Measurements from ENCODE around the gene OAS1.

DNA sequence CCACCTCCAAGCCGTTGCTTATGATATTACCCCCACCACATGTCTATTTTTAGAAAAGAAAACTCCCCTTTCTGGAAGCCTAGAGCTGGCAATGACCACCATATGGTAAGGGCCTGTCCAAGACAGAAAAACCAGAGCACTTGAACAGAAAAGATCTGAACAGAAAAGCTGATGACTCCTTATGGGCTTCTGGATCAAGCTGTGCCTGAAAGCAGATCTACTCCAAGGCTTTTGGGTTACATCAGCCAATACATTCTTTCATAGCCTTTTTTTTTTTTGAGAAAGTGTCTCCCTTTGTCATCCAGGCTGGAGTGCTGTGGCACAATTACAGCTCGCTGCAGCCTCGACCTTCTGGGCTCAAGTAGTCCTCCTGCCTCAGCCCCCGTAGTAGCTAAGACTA is 54.8 kb downstream of the OAS1 start:
- TF ChIP-seq RAD21 (IDR thresholded peaks at IDR 0.05; ENCODE audit: low read depth) (no peak), TAF1 (IDR thresholded peaks at IDR 0.05; ENCODE audit: low read depth) (no peak), EP300 (IDR thresholded peaks at IDR 0.05; ENCODE audit: borderline replicate concordance) (no peak), YY1 (IDR thresholded peaks at IDR 0.05; ENCODE audit: low read depth) (no peak), ZBTB7A (IDR thresholded peaks at IDR 0.05; ENCODE audit: low read depth) (no peak), EGR1 (IDR thresholded peaks at IDR 0.05) (no peak), CREB1 (IDR thresholded peaks at IDR 0.05; ENCODE audit: low read depth) (no peak), FOXM1 (IDR thresholded peaks at IDR 0.05; ENCODE audit: borderline replicate concordance, low read depth) (no peak), CEBPB (IDR thresholded peaks at IDR 0.05) (no peak), TEAD4 (IDR thresholded peaks at IDR 0.05) (no peak)
- TF ChIP-seq, protein P1, sequence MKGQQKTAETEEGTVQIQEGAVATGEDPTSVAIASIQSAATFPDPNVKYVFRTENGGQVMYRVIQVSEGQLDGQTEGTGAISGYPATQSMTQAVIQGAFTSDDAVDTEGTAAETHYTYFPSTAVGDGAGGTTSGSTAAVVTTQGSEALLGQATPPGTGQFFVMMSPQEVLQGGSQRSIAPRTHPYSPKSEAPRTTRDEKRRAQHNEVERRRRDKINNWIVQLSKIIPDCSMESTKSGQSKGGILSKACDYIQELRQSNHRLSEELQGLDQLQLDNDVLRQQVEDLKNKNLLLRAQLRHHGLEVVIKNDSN (IDR thresholded peaks at IDR 0.05) = no peak
- TF ChIP-seq, protein P2, sequence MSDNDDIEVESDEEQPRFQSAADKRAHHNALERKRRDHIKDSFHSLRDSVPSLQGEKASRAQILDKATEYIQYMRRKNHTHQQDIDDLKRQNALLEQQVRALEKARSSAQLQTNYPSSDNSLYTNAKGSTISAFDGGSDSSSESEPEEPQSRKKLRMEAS (IDR thresholded peaks at IDR 0.05) = no peak
- TF ChIP-seq, protein P3, sequence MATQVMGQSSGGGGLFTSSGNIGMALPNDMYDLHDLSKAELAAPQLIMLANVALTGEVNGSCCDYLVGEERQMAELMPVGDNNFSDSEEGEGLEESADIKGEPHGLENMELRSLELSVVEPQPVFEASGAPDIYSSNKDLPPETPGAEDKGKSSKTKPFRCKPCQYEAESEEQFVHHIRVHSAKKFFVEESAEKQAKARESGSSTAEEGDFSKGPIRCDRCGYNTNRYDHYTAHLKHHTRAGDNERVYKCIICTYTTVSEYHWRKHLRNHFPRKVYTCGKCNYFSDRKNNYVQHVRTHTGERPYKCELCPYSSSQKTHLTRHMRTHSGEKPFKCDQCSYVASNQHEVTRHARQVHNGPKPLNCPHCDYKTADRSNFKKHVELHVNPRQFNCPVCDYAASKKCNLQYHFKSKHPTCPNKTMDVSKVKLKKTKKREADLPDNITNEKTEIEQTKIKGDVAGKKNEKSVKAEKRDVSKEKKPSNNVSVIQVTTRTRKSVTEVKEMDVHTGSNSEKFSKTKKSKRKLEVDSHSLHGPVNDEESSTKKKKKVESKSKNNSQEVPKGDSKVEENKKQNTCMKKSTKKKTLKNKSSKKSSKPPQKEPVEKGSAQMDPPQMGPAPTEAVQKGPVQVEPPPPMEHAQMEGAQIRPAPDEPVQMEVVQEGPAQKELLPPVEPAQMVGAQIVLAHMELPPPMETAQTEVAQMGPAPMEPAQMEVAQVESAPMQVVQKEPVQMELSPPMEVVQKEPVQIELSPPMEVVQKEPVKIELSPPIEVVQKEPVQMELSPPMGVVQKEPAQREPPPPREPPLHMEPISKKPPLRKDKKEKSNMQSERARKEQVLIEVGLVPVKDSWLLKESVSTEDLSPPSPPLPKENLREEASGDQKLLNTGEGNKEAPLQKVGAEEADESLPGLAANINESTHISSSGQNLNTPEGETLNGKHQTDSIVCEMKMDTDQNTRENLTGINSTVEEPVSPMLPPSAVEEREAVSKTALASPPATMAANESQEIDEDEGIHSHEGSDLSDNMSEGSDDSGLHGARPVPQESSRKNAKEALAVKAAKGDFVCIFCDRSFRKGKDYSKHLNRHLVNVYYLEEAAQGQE (IDR thresholded peaks at IDR 0.05; ENCODE audit: low read depth) = no peak

All from Ishikawa (cell line).